ENCODE results near the gene RP9.

RP9 gene

DNA sequence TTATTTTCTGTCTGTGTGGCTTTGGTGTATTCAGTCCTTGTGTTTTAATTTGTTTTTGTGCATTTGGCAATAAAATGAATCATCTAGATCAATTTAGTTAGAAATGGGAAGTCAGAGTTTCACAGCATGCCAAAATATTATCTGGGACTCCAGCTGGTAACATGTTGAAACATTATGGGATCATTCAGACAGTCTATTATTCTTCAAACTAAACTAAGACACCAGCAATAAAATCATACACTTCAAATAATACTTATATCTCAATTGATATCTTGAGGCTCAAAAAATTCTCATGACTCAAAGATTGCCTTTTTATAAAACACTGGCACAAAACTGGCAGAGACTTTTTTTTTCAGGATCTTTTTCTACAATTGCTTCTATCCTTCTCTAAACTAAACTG lies 5.8 kb upstream of the RP9 start:
- DNase-seq (ENCODE audit: low spot score): no peak
- Histone ChIP-seq H4K8ac (ENCODE audit: low read depth, low read length) (no peak overlapping the region), H3K14ac (ENCODE audit: low read length) (no peak overlapping the region), H3K9me3 (replicated peaks in 1 of 2; ENCODE audit: control insufficient read depth in 2 of 2, insufficient read depth in 1 of 2, low read depth in 1 of 2, low read length in 2 of 2) (no peaks in the 10 kb centered on the region), H2BK5ac (ENCODE audit: low read length) (no peak overlapping the region), H3K4me2 (ENCODE audit: insufficient read depth, low read length, poor library complexity, severe bottlenecking) (no peak overlapping the region), H3K4me3 (ENCODE audit: low read length in 2 of 2) (no peak overlapping the region), H3K23ac (ENCODE audit: low read depth, low read length, poor library complexity) (no peak overlapping the region), H3K79me1 (ENCODE audit: low read depth, low read length) (no peaks in the 10 kb centered on the region), H3K4ac (ENCODE audit: low read length) (no peak overlapping the region), H2AK5ac (ENCODE audit: low read depth, low read length) (no peak overlapping the region), H2AFZ (ENCODE audit: low read length) (no peak overlapping the region), H3K27me3 (ENCODE audit: control insufficient read depth in 3 of 3, insufficient read depth in 3 of 3, low read depth in 1 of 3, low read length in 3 of 3) (peaks cover 0 to 32% (median 0%) of the 10 kb centered on the region in 3 experiments), H3K9ac (ENCODE audit: low read depth, low read length, poor library complexity) (no peak overlapping the region), H3K36me3 (replicated peaks in 1 of 2; ENCODE audit: control insufficient read depth in 2 of 2, insufficient read depth in 2 of 2, low read length in 2 of 2) (no peaks in the 10 kb centered on the region), H3K4me1 (ENCODE audit: control insufficient read depth in 2 of 2, insufficient read depth in 1 of 2, low read depth in 1 of 2, low read length in 2 of 2) (no peaks in the 10 kb centered on the region), H2BK120ac (ENCODE audit: low read depth, low read length) (no peak overlapping the region), H2BK12ac (ENCODE audit: low read length) (no peak overlapping the region), H3K27ac (replicated peaks; ENCODE audit: low read length) (no peak overlapping the region), H2BK15ac (ENCODE audit: low read length) (no peak overlapping the region), H3K18ac (ENCODE audit: low read length) (no peak overlapping the region), H4K91ac (ENCODE audit: low read depth, low read length, poor library complexity) (no peak overlapping the region)

- Histone ChIP-seq H2BK12ac (ENCODE audit: low read length) (no peak overlapping the region), H3K14ac (ENCODE audit: low read length) (no peak overlapping the region), H3K36me3 (replicated peaks in 1 of 2; ENCODE audit: control insufficient read depth in 2 of 2, insufficient read depth in 2 of 2, low read length in 2 of 2) (no peaks in the 10 kb centered on the region), H2AK5ac (ENCODE audit: low read depth, low read length) (no peak overlapping the region), H2AFZ (ENCODE audit: low read length) (no peak overlapping the region), H3K4ac (ENCODE audit: low read length) (no peak overlapping the region), H2BK120ac (ENCODE audit: low read depth, low read length) (no peak overlapping the region), H3K27me3 (ENCODE audit: control insufficient read depth in 3 of 3, insufficient read depth in 3 of 3, low read depth in 1 of 3, low read length in 3 of 3) (peaks cover 0 to 32% (median 0%) of the 10 kb centered on the region in 3 experiments), H2BK15ac (ENCODE audit: low read length) (no peak overlapping the region), H4K91ac (ENCODE audit: low read depth, low read length, poor library complexity) (no peak overlapping the region), H3K23ac (ENCODE audit: low read depth, low read length, poor library complexity) (no peak overlapping the region), H3K9me3 (replicated peaks in 1 of 2; ENCODE audit: control insufficient read depth in 2 of 2, insufficient read depth in 1 of 2, low read depth in 1 of 2, low read length in 2 of 2) (no peaks in the 10 kb centered on the region), H3K9ac (ENCODE audit: low read depth, low read length, poor library complexity) (no peak overlapping the region), H3K27ac (replicated peaks; ENCODE audit: low read length) (no peak overlapping the region), H3K79me1 (ENCODE audit: low read depth, low read length) (peaks cover 4% of the 10 kb centered on the region), H3K18ac (ENCODE audit: low read length) (no peak overlapping the region), H4K8ac (ENCODE audit: low read depth, low read length) (no peak overlapping the region), H3K4me1 (ENCODE audit: control insufficient read depth in 2 of 2, insufficient read depth in 1 of 2, low read depth in 1 of 2, low read length in 2 of 2) (peaks cover 0 to 5% of the 10 kb centered on the region in 2 donors), H3K4me2 (ENCODE audit: insufficient read depth, low read length, poor library complexity, severe bottlenecking) (no peak overlapping the region), H2BK5ac (ENCODE audit: low read length) (no peak overlapping the region), H3K4me3 (ENCODE audit: low read length in 2 of 2) (no peak overlapping the region)
- WGBS, 2 donors (ENCODE audit: extremely low coverage in 2 of 2, insufficient read length in 2 of 2, insufficient replicate concordance in 1 of 2): no CpG with 5 or more reads among the region's 3 CpGs
- DNase-seq (ENCODE audit: low spot score): no peak
These were observed 2.4 kb upstream of the RP9 start for GRCh38 chr7:33111614-33112013.

DNA sequence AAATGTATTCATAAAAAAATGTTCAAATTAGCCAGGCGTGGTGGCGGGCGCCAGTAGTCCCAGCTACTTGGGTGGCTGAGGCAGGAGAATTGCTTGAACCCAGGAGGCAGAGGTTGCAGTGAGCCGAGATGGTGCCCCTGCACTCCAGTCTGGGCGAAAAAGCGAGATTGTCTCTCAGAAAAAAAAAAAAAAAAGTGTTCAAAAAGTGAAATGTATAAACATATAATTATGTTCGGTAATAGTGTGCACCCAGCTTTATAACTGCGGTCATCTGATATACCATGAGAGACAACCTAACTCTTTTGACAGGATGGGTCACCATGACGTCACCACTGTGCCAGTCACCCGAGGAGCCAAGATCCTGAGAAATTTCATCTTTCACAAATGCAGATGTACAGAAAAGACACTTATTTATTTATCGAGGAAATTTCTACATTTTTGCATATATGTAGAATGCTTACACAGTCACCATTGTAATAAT lies 594 bp upstream of the RP9 start:
- Histone ChIP-seq H3K27me3 (ENCODE audit: control insufficient read depth in 3 of 3, insufficient read depth in 3 of 3, low read depth in 1 of 3, low read length in 3 of 3) (peaks cover 0 to 32% (median 0%) of the 10 kb centered on the region in 3 experiments), H3K4me3 (ENCODE audit: low read length in 2 of 2) (peak overlapping the region; percentile 51 to 92)
- no peak for DNase-seq (ENCODE audit: low spot score)

DNA sequence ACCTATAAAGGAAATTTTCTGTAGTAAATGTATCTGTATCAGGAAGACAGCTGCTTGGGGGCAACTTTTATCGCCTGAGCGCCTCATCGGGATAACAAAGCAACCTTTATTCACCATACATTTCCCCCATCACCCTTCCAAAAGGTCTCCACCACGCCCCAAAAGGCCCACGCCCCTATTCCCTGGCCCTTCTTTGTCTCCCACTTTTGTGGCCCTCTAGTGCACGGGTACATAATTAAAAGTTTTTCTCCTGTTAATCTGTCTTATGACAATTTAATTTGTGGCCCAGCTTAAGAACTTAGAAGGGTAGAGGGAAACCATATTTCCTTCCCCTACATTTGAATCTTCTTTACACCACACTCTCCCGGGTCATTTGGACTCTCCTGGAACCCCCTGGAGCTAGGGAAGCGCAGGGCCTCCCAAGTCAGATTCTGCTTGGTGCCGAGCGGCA lies 625 bp downstream of the RP9 start:
- peak overlapping the region; percentile 97 for H2AFZ ChIP-seq (ENCODE audit: low read length)
- peak overlapping the region; percentile 92 to 100 for H3K4me3 ChIP-seq (ENCODE audit: low read length in 2 of 2)
- no peak overlapping the region for H4K91ac ChIP-seq (ENCODE audit: low read depth, low read length, poor library complexity)
- H3K9me3 ChIP-seq (replicated peaks in 1 of 2; ENCODE audit: control insufficient read depth in 2 of 2, insufficient read depth in 1 of 2, low read depth in 1 of 2, low read length in 2 of 2): no peaks in the 10 kb centered on the region
- peak overlapping the region; percentile 97 for H3K9ac ChIP-seq (ENCODE audit: low read depth, low read length, poor library complexity)
- H3K79me1 ChIP-seq (ENCODE audit: low read depth, low read length): peaks cover 4% of the 10 kb centered on the region
- H3K36me3 ChIP-seq (replicated peaks in 1 of 2; ENCODE audit: control insufficient read depth in 2 of 2, insufficient read depth in 2 of 2, low read length in 2 of 2): peaks cover under 1 to 19% of the 10 kb centered on the region in 2 donors
- no peak overlapping the region for H3K14ac ChIP-seq (ENCODE audit: low read length)
- H2BK12ac ChIP-seq (ENCODE audit: low read length): no peak overlapping the region
- H3K4ac ChIP-seq (ENCODE audit: low read length): no peak overlapping the region
- peaks cover 0 to 32% (median 0%) of the 10 kb centered on the region in 3 experiments for H3K27me3 ChIP-seq (ENCODE audit: control insufficient read depth in 3 of 3, insufficient read depth in 3 of 3, low read depth in 1 of 3, low read length in 3 of 3)
- H2BK120ac ChIP-seq (ENCODE audit: low read depth, low read length): no peak overlapping the region
- peaks cover 0 to 5% of the 10 kb centered on the region in 2 donors for H3K4me1 ChIP-seq (ENCODE audit: control insufficient read depth in 2 of 2, insufficient read depth in 1 of 2, low read depth in 1 of 2, low read length in 2 of 2)
- H2BK15ac ChIP-seq (ENCODE audit: low read length): no peak overlapping the region
- no CpG with 5 or more reads among the region's 10 CpGs for WGBS, 2 donors (ENCODE audit: extremely low coverage in 2 of 2, insufficient read length in 2 of 2, insufficient replicate concordance in 1 of 2)
- no peak for DNase-seq (ENCODE audit: low spot score)
- H3K27ac ChIP-seq (replicated peaks; ENCODE audit: low read length): no peak overlapping the region
- no peak overlapping the region for H3K23ac ChIP-seq (ENCODE audit: low read depth, low read length, poor library complexity)
- peak overlapping the region; percentile 75 for H3K4me2 ChIP-seq (ENCODE audit: insufficient read depth, low read length, poor library complexity, severe bottlenecking)
- no peak overlapping the region for H4K8ac ChIP-seq (ENCODE audit: low read depth, low read length)
- H3K18ac ChIP-seq (ENCODE audit: low read length): peak overlapping the region; percentile 95
- no peak overlapping the region for H2AK5ac ChIP-seq (ENCODE audit: low read depth, low read length)
- peak overlapping the region; percentile 85 for H2BK5ac ChIP-seq (ENCODE audit: low read length)

More for the DNA sequence above, 594 bp upstream of the RP9 start:
- Histone ChIP-seq H3K18ac (ENCODE audit: low read length) (no peak overlapping the region), H3K14ac (ENCODE audit: low read length) (no peak overlapping the region), H4K8ac (ENCODE audit: low read depth, low read length) (no peak overlapping the region), H3K4me2 (ENCODE audit: insufficient read depth, low read length, poor library complexity, severe bottlenecking) (peak overlapping the region; percentile 48), H3K36me3 (replicated peaks in 1 of 2; ENCODE audit: control insufficient read depth in 2 of 2, insufficient read depth in 2 of 2, low read length in 2 of 2) (peaks cover 0 to 9% of the 10 kb centered on the region in 2 donors), H3K23ac (ENCODE audit: low read depth, low read length, poor library complexity) (no peak overlapping the region), H3K4me1 (ENCODE audit: control insufficient read depth in 2 of 2, insufficient read depth in 1 of 2, low read depth in 1 of 2, low read length in 2 of 2) (peaks cover 0 to 5% of the 10 kb centered on the region in 2 donors), H3K27ac (replicated peaks; ENCODE audit: low read length) (no peak overlapping the region), H2AK5ac (ENCODE audit: low read depth, low read length) (no peak overlapping the region), H2AFZ (ENCODE audit: low read length) (peak overlapping the region; percentile 97), H2BK5ac (ENCODE audit: low read length) (no peak overlapping the region), H2BK12ac (ENCODE audit: low read length) (no peak overlapping the region), H3K79me1 (ENCODE audit: low read depth, low read length) (peaks cover 4% of the 10 kb centered on the region), H3K9ac (ENCODE audit: low read depth, low read length, poor library complexity) (no peak overlapping the region), H2BK120ac (ENCODE audit: low read depth, low read length) (no peak overlapping the region), H2BK15ac (ENCODE audit: low read length) (no peak overlapping the region), H4K91ac (ENCODE audit: low read depth, low read length, poor library complexity) (no peak overlapping the region), H3K4ac (ENCODE audit: low read length) (no peak overlapping the region), H3K9me3 (replicated peaks in 1 of 2; ENCODE audit: control insufficient read depth in 2 of 2, insufficient read depth in 1 of 2, low read depth in 1 of 2, low read length in 2 of 2) (no peaks in the 10 kb centered on the region)
- no CpG with 5 or more reads among the region's 11 CpGs for WGBS, 2 donors (ENCODE audit: extremely low coverage in 2 of 2, insufficient read length in 2 of 2, insufficient replicate concordance in 1 of 2)
